ENCODE results near the gene STX5. TPM values are rescaled to one million over a fixed set of nuclear protein-coding genes. Genes with fewer than 3 reads are reported as not detected.

The STX5 gene
- total and polyA plus RNA-seq, 9 of the 15 experiments (the other 6 are each of a cell fraction or from before 2014, with no cell fraction given): 2.8 to 28.6 (median 23.7) TPM

DNA sequence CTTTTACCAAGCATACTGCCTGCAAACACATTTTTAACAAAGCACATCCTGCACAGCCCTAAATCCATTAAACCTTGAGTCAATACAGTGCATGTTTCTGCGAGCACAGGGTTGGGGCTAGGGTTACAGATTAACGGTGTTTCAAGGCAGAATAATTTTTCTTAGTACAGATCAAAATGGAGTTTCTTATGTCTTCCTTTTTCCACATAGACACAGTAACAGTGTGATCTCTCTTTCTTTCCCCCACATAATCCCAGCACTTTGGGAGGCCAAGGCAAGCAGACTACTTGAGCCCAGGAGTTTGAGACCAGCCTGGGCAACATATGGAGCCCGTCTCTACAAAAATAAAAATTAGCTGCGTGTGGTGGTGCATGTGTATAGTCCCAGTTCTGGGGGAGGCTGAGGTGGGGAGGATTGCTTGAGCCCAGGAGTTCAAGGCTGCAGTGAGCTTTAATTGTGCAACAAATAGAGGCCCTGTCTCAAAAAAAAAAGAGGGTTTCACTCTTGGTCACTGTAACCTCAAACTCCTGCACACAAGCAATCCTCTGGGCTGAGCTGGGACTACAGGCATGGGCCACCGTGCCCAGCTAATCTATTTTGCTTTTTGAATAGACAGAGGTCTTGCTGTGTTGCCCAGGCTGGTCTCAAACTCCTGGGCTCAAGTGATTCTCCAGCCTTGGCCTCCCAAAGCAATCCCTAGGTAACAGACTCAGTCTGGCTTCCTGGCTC is 29.1 kb upstream of the STX5 start (continued):
- TF ChIP-seq SFPQ (IDR thresholded peaks at IDR 0.05; ENCODE audit: low read depth, low read length): no peak
- TF ChIP-seq MCM5 (IDR thresholded peaks at IDR 0.05; ENCODE audit: low read depth): no peak
- TF ChIP-seq HNRNPUL1 (IDR thresholded peaks at IDR 0.05; ENCODE audit: low read length): no peak
- TF ChIP-seq PRDM10 (IDR thresholded peaks at IDR 0.05; ENCODE audit: partially characterized antibody): no peak
- TF ChIP-seq ZNF133 (CRISPR knock-in tag; IDR thresholded peaks at IDR 0.05): no peak
- no peak for TF ChIP-seq PHTF2 (CRISPR knock-in tag; IDR thresholded peaks at IDR 0.05)
- TF ChIP-seq ZNF655 (CRISPR knock-in tag; IDR thresholded peaks at IDR 0.05): no peak
- TF ChIP-seq CHCHD3 (CRISPR knock-in tag; IDR thresholded peaks at IDR 0.05): no peak
- TF ChIP-seq MTA1 (IDR thresholded peaks at IDR 0.05; ENCODE audit: borderline replicate concordance): no peak
- TF ChIP-seq CHAMP1 (IDR thresholded peaks at IDR 0.05): no peak
- TF ChIP-seq POLR3A (IDR thresholded peaks at IDR 0.05; ENCODE audit: borderline replicate concordance, extremely low read depth, insufficient read depth, insufficient read length): no peak
- no peak for TF ChIP-seq TAF15 (IDR thresholded peaks at IDR 0.05; ENCODE audit: low read depth, low read length)
- no peak for TF ChIP-seq ZEB2 (IDR thresholded peaks at IDR 0.05)
- TF ChIP-seq E2F6 (IDR thresholded peaks at IDR 0.05; ENCODE audit: borderline replicate concordance in 1 of 2, extremely low read depth in 1 of 2, insufficient read depth in 1 of 2, insufficient read length in 1 of 2, low read depth in 1 of 2, low read length in 1 of 2, poor library complexity in 1 of 2, severe bottlenecking in 1 of 2): no peak
- TF ChIP-seq ZC3H11A (IDR thresholded peaks at IDR 0.05; ENCODE audit: low read depth, low read length): no peak
- TF ChIP-seq SIRT6 (IDR thresholded peaks at IDR 0.05; ENCODE audit: low read depth, low read length): no peak
- TF ChIP-seq ESRRB (CRISPR knock-in tag; IDR thresholded peaks at IDR 0.05; ENCODE audit: borderline replicate concordance): no peak

Measured in K562 (cell line).